LNCAP (cell line): Measurements from ENCODE around the gene CUEDC1.

Experiments
- CTCF ChIP-seq: fragments of 450-650 bp; IDR thresholded peaks from 2 replicates; pipeline ENCODE4 v1.5.1; 2017; ENCODE audit warnings: mild to moderate bottlenecking

CUEDC1 gene

GRCh38 chr17:57910462-57911420 is 44.5 kb downstream of the CUEDC1 start:
- TF ChIP-seq CTCF = no peak

- no peak for TF ChIP-seq CTCF
These were observed 45.7 kb downstream of the CUEDC1 start for GRCh38 chr17:57909551-57909950.

- no peak for TF ChIP-seq CTCF
These were observed 46.9 kb downstream of the CUEDC1 start for GRCh38 chr17:57908278-57908677.

- TF ChIP-seq CTCF = no peak
These were observed 48.3 kb downstream of the CUEDC1 start for GRCh38 chr17:57906910-57907309.

GRCh38 chr17:57905875-57906455 is 49.2 kb downstream of the CUEDC1 start:
- no peak for TF ChIP-seq CTCF

- no peak for TF ChIP-seq CTCF
These were observed 51.3 kb downstream of the CUEDC1 start for GRCh38 chr17:57903961-57904360.

- TF ChIP-seq CTCF = no peak
These were observed 52.1 kb downstream of the CUEDC1 start for GRCh38 chr17:57902800-57903759.
